HEK293T (cell line): ENCODE data around the gene CTSS.

Source experiments
- CTCF ChIA-PET: fragments of 350-600 bp; formaldehyde crosslinking; extraction: SDS; loops from one replicate; lab custom pipeline; 2021; ENCODE audit warnings: antibody characterized with exemption, inconsistent platforms; lab: Yijun Ruan, JAX
- POLR2A ChIA-PET: fragments of 350-600 bp; formaldehyde crosslinking; extraction: SDS; loops from one replicate; lab custom pipeline; 2020; ENCODE audit warnings: antibody characterized with exemption, inconsistent platforms; lab: Yijun Ruan, JAX
- DNase-seq: peaks from one replicate; pipeline ENCODE4 v3.0.0; 2012; ENCODE audit warnings: mixed read lengths; ENCODE audit errors: extremely low spot score
- ARNT ChIP-seq: fragments of 450-650 bp; IDR thresholded peaks from 2 replicates; pipeline ENCODE4 v1.6.1; 2017; ENCODE audit warnings: mild to moderate bottlenecking
- BHLHE40 ChIP-seq: fragments of 450-650 bp; IDR thresholded peaks from 2 replicates; pipeline ENCODE4 v1.6.1; 2016; ENCODE audit warnings: mild to moderate bottlenecking, moderate library complexity, borderline replicate concordance
- CTBP1 ChIP-seq: fragments of 450-650 bp; IDR thresholded peaks from 2 replicates; pipeline ENCODE4 v1.6.1; 2016; ENCODE audit warnings: borderline replicate concordance
- ELF4 ChIP-seq: fragments of 450-650 bp; IDR thresholded peaks from 2 replicates; pipeline ENCODE4 v1.6.1; 2017; ENCODE audit warnings: antibody characterized with exemption
- FOXA1 ChIP-seq: fragments of 450-650 bp; IDR thresholded peaks from 2 replicates; pipeline ENCODE4 v1.6.1; 2016; ENCODE audit warnings: mild to moderate bottlenecking
- FOXK2 ChIP-seq: fragments of 450-650 bp; IDR thresholded peaks from 2 replicates; pipeline ENCODE4 v1.6.1; 2016; ENCODE audit warnings: mild to moderate bottlenecking
- FOXM1 ChIP-seq: fragments of 450-650 bp; IDR thresholded peaks from 2 replicates; pipeline ENCODE4 v1.6.1; 2017; ENCODE audit warnings: mild to moderate bottlenecking, borderline replicate concordance
- HDGF ChIP-seq: fragments of 450-650 bp; IDR thresholded peaks from 2 replicates; pipeline ENCODE4 v1.6.1; 2017; ENCODE audit warnings: antibody characterized with exemption, borderline replicate concordance
- L3MBTL2 ChIP-seq: fragments of 450-650 bp; conservative IDR thresholded peaks from 2 replicates; pipeline ENCODE4 v1.6.1; 2016; ENCODE audit warnings: mild to moderate bottlenecking
- LEF1 ChIP-seq: fragments of 450-650 bp; IDR thresholded peaks from 2 replicates; pipeline ENCODE4 v1.6.1; 2017; ENCODE audit warnings: mild to moderate bottlenecking, borderline replicate concordance
- NFRKB ChIP-seq: fragments of 450-650 bp; IDR thresholded peaks from 2 replicates; pipeline ENCODE4 v1.6.1; 2016; ENCODE audit warnings: mild to moderate bottlenecking, moderate library complexity
- PKNOX1 ChIP-seq: fragments of 450-650 bp; IDR thresholded peaks from 2 replicates; pipeline ENCODE4 v1.6.1; 2016
- SP1 ChIP-seq: fragments of 450-650 bp; IDR thresholded peaks from 2 replicates; pipeline ENCODE4 v1.6.1; 2017
- SUZ12 ChIP-seq: fragments of 450-650 bp; IDR thresholded peaks from 2 replicates; pipeline ENCODE4 v1.6.1; 2016; ENCODE audit warnings: mild to moderate bottlenecking
- TARDBP ChIP-seq: fragments of 450-650 bp; IDR thresholded peaks from 2 replicates; pipeline ENCODE4 v1.6.1; 2016
- ZNF384 ChIP-seq: fragments of 450-650 bp; IDR thresholded peaks from 2 replicates; pipeline ENCODE4 v1.6.1; 2016

CTSS gene

GRCh38 chr1:150808121-150808520, 42.5 kb upstream of the CTSS start, which contains the start of gene CTSK:
CTSK (minus strand) TSS chr1:150808260; CDS start chr1:150806805, 1,455 bp downstream.
- ChIA-PET POLR2A (interaction anchor here (1.0 kb wide), 1 partner anchor 229 kb away, joined by 3 read pairs; the partner anchor contains the start of gene MCL1), CTCF (interaction anchor here (0.6 kb wide), 1 partner anchor 369 kb away, joined by 5 read pairs; no protein-coding TSS in a partner anchor)
- TF ChIP-seq ELF4 (no peak), ARNT (no peak)
- DNase-seq: no peak

- TF ChIP-seq ELF4 (no peak), L3MBTL2 (no peak), SP1 (no peak), FOXM1 (no peak), FOXK2 (no peak), FOXA1 (no peak), HDGF (no peak), CTBP1 (no peak), ZNF384 (no peak), PKNOX1 (no peak), ARNT (no peak), BHLHE40 (no peak)
- DNase-seq: no peak
- CTCF ChIA-PET: interaction anchor here (0.6 kb wide), 2 partner anchors 370 to 461 kb away, joined by 5 to 8 read pairs; no protein-coding TSS in a partner anchor
- POLR2A ChIA-PET: no interaction called here
Observed at GRCh38 chr1:150807249-150808023, 41.9 kb upstream of the CTSS start.

GRCh38 chr1:150805899-150806298, 40.3 kb upstream of the CTSS start:
- POLR2A ChIA-PET: interaction anchor here (0.6 kb wide), 1 partner anchor 109 kb away, joined by 4 read pairs; the partner anchor contains the start of gene GOLPH3L
- no peak for DNase-seq
- CTCF ChIA-PET: no interaction called here
- TF ChIP-seq ARNT (no peak), SP1 (no peak), BHLHE40 (no peak), CTBP1 (no peak), HDGF (no peak), NFRKB (no peak), TARDBP (no peak), PKNOX1 (no peak)

- ChIA-PET POLR2A (no interaction called here), CTCF (interaction anchor here (1.2 to 1.4 kb wide), 2 partner anchors 8 to 9 kb away, joined by 3 to 5 read pairs; no protein-coding TSS in a partner anchor)
- DNase-seq: no peak
- TF ChIP-seq ARNT: no peak
- no peak for TF ChIP-seq PKNOX1
- no peak for TF ChIP-seq FOXK2
- no peak for TF ChIP-seq NFRKB
- TF ChIP-seq FOXA1: no peak
- TF ChIP-seq TARDBP: no peak
- TF ChIP-seq CTBP1: no peak
- TF ChIP-seq BHLHE40: no peak
- no peak for TF ChIP-seq HDGF
- TF ChIP-seq FOXM1: no peak
- no peak for TF ChIP-seq ZNF384
- no peak for TF ChIP-seq SP1
- TF ChIP-seq LEF1: no peak
- no peak for TF ChIP-seq L3MBTL2
- no peak for TF ChIP-seq SUZ12
Observed at GRCh38 chr1:150804671-150805070, 39.1 kb upstream of the CTSS start.

GRCh38 chr1:150799089-150799488, 33.5 kb upstream of the CTSS start:
- DNase-seq: no peak
- ChIA-PET CTCF (interaction anchor here (0.6 kb wide), 1 partner anchor 155 kb away, joined by 3 read pairs; no protein-coding TSS in a partner anchor), POLR2A (no interaction called here)
- no peak for TF ChIP-seq CTBP1
- TF ChIP-seq LEF1: no peak
- TF ChIP-seq ARNT: no peak
- TF ChIP-seq SP1: no peak
- no peak for TF ChIP-seq ELF4
- TF ChIP-seq FOXM1: no peak
- no peak for TF ChIP-seq TARDBP
- TF ChIP-seq NFRKB: no peak
- no peak for TF ChIP-seq HDGF
- TF ChIP-seq L3MBTL2: no peak
- TF ChIP-seq ZNF384: no peak
- TF ChIP-seq FOXA1: no peak
- no peak for TF ChIP-seq PKNOX1
- no peak for TF ChIP-seq SUZ12
- no peak for TF ChIP-seq FOXK2
- no peak for TF ChIP-seq BHLHE40
